ENCODE measurements around the gene NBEA. TPM values are rescaled to one million over a fixed set of nuclear protein-coding genes. Genes with fewer than 3 reads are reported as not detected.

The NBEA gene
- total RNA-seq, 2 experiments from 2014 or later, result 3.5 to 3.8 TPM

GRCh38 chr13:35014606-35015213 lies 72.6 kb downstream of the NBEA start:
- no peaks in the 10 kb centered on the region for H3K4me1 ChIP-seq (ENCODE audit: insufficient read depth, low read length)
- H3K27ac ChIP-seq (ENCODE audit: low read depth in 1 of 2, low read length in 2 of 2), result no peak overlapping the region
- peaks cover 0 to 5% of the 10 kb centered on the region in 2 experiments for H3K9me3 ChIP-seq (ENCODE audit: control insufficient read depth in 1 of 2, insufficient read depth in 1 of 2, low read length in 2 of 2)
- H3K4me3 Mint-ChIP-seq, result no peak overlapping the region
- no peaks in the 10 kb centered on the region for H3K27me3 Mint-ChIP-seq
- ChIA-PET CTCF (interaction anchor here (0.7 kb wide), 2 partner anchors 224 to 1571 kb away, joined by 3 to 5 read pairs; no protein-coding TSS in a partner anchor), POLR2A (interaction anchor here (0.7 kb wide), 1 partner anchor 50 kb away, joined by 3 read pairs; no protein-coding TSS in a partner anchor)
- ATAC-seq (ENCODE audit: poor library complexity) (no peak), DNase-seq (no peak)
- H3K4me3 ChIP-seq (ENCODE audit: low read length), result no peak overlapping the region
- no peaks in the 10 kb centered on the region for H3K36me3 Mint-ChIP-seq (ENCODE audit: low read depth)
- no peaks in the 10 kb centered on the region for H3K4me1 Mint-ChIP-seq (ENCODE audit: low read depth)
- H3K36me3 ChIP-seq (ENCODE audit: insufficient read depth, low read length), result no peaks in the 10 kb centered on the region
- intact Hi-C loops (cut with DNase I, micrococcal nuclease), result loop anchor here in 1 of 2 experiments (5.0 kb wide), 1 partner anchor 118 kb away; no protein-coding TSS in a partner anchor
- no peak overlapping the region for H3K27ac Mint-ChIP-seq
- H3K27me3 ChIP-seq (ENCODE audit: control insufficient read depth in 1 of 2, insufficient read depth in 2 of 2, low read length in 2 of 2), result no peaks in the 10 kb centered on the region
- TF ChIP-seq, protein P1, sequence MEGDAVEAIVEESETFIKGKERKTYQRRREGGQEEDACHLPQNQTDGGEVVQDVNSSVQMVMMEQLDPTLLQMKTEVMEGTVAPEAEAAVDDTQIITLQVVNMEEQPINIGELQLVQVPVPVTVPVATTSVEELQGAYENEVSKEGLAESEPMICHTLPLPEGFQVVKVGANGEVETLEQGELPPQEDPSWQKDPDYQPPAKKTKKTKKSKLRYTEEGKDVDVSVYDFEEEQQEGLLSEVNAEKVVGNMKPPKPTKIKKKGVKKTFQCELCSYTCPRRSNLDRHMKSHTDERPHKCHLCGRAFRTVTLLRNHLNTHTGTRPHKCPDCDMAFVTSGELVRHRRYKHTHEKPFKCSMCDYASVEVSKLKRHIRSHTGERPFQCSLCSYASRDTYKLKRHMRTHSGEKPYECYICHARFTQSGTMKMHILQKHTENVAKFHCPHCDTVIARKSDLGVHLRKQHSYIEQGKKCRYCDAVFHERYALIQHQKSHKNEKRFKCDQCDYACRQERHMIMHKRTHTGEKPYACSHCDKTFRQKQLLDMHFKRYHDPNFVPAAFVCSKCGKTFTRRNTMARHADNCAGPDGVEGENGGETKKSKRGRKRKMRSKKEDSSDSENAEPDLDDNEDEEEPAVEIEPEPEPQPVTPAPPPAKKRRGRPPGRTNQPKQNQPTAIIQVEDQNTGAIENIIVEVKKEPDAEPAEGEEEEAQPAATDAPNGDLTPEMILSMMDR (IDR thresholded peaks at IDR 0.05), result no peak
- peaks cover 4% of the 10 kb centered on the region for H3K9me3 Mint-ChIP-seq

DNA sequence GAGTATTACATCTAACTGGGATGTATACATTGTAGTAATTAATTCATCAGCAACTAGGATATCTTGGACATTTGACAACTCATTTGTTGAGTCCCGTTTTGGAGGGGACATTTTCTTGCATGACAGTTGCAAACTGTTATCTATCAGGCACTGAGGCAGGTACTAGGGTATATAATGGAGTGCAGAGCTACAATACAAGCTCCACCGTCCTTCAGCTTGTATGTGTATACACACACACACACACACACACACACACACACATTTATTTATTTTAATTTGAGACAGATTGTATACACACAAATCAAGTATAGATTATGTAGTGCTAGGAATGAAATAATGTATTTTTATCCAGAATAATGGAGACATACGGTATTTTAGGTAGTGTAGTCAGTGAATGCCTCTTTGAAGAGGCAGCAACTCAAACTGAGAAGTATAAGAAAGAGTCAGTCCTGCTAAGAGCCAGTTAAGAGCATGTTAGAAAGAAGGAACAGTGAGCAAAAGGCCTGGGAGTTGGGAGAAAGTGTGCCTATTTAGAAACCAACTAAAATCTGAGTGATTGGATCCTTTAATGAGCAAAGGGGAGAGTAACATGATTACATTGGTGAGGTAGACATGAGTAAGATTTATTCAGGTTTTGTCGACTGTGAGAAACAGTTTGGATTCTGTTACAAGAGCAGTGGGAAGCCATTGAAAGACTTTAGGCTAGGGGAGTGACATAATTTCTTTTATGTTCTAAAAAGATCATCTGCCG lies 74.5 kb downstream of the NBEA start:
- Histone ChIP-seq H3K9me3 (ENCODE audit: control insufficient read depth in 1 of 2, insufficient read depth in 1 of 2, low read length in 2 of 2) (peaks cover 0 to 5% of the 10 kb centered on the region in 2 experiments), H3K4me3 (ENCODE audit: low read length) (no peak overlapping the region), H3K36me3 (ENCODE audit: insufficient read depth, low read length) (no peaks in the 10 kb centered on the region), H3K27ac (ENCODE audit: low read depth in 1 of 2, low read length in 2 of 2) (no peak overlapping the region), H3K27me3 (ENCODE audit: control insufficient read depth in 1 of 2, insufficient read depth in 2 of 2, low read length in 2 of 2) (no peaks in the 10 kb centered on the region), H3K4me1 (ENCODE audit: insufficient read depth, low read length) (no peaks in the 10 kb centered on the region)
- Mint-ChIP-seq H3K9me3 (peaks cover 4% of the 10 kb centered on the region), H3K27me3 (no peaks in the 10 kb centered on the region), H3K36me3 (ENCODE audit: low read depth) (peaks cover 2% of the 10 kb centered on the region), H3K4me1 (ENCODE audit: low read depth) (no peaks in the 10 kb centered on the region), H3K27ac (no peak overlapping the region), H3K4me3 (no peak overlapping the region)
- ATAC-seq (ENCODE audit: poor library complexity), result no peak
- intact Hi-C loops (cut with DNase I, micrococcal nuclease), result no loop called here
- ChIA-PET POLR2A (no interaction called here), CTCF (no interaction called here)
- TF ChIP-seq, protein P1 (IDR thresholded peaks at IDR 0.05), result no peak
- DNase-seq, result no peak

GRCh38 chr13:35025314-35025713 lies 83.2 kb downstream of the NBEA start:
- DNase-seq, result no peak
- H3K36me3 ChIP-seq (ENCODE audit: insufficient read depth, low read length), result no peaks in the 10 kb centered on the region
- intact Hi-C loops (cut with DNase I, micrococcal nuclease), result no loop called here
- no peaks in the 10 kb centered on the region for H3K4me1 Mint-ChIP-seq (ENCODE audit: low read depth)
- H3K36me3 Mint-ChIP-seq (ENCODE audit: low read depth), result peaks cover 17% of the 10 kb centered on the region
- no peak overlapping the region for H3K27ac Mint-ChIP-seq
- H3K9me3 Mint-ChIP-seq, result peaks cover 18% of the 10 kb centered on the region
- no peaks in the 10 kb centered on the region for H3K4me1 ChIP-seq (ENCODE audit: insufficient read depth, low read length)
- H3K27ac ChIP-seq (ENCODE audit: low read depth in 1 of 2, low read length in 2 of 2), result no peak overlapping the region
- H3K27me3 ChIP-seq (ENCODE audit: control insufficient read depth in 1 of 2, insufficient read depth in 2 of 2, low read length in 2 of 2), result no peaks in the 10 kb centered on the region
- ChIA-PET CTCF (no interaction called here), POLR2A (no interaction called here)
- H3K4me3 Mint-ChIP-seq, result no peak overlapping the region
- TF ChIP-seq, protein P1 (IDR thresholded peaks at IDR 0.05), result no peak
- peaks cover 3 to 5% of the 10 kb centered on the region in 2 experiments for H3K9me3 ChIP-seq (ENCODE audit: control insufficient read depth in 1 of 2, insufficient read depth in 1 of 2, low read length in 2 of 2)
- ATAC-seq (ENCODE audit: poor library complexity), result no peak
- H3K27me3 Mint-ChIP-seq, result no peaks in the 10 kb centered on the region
- no peak overlapping the region for H3K4me3 ChIP-seq (ENCODE audit: low read length)

Data from CD4-positive, alpha-beta T cell (primary cell).